ENCODE data around the gene ARHGAP26. TPM values are rescaled to one million over a fixed set of nuclear protein-coding genes. Genes with fewer than 3 reads are reported as not detected.

Gene ARHGAP26
- total RNA-seq, 1 experiment from 2014 or later, result 34.5 TPM

DNA sequence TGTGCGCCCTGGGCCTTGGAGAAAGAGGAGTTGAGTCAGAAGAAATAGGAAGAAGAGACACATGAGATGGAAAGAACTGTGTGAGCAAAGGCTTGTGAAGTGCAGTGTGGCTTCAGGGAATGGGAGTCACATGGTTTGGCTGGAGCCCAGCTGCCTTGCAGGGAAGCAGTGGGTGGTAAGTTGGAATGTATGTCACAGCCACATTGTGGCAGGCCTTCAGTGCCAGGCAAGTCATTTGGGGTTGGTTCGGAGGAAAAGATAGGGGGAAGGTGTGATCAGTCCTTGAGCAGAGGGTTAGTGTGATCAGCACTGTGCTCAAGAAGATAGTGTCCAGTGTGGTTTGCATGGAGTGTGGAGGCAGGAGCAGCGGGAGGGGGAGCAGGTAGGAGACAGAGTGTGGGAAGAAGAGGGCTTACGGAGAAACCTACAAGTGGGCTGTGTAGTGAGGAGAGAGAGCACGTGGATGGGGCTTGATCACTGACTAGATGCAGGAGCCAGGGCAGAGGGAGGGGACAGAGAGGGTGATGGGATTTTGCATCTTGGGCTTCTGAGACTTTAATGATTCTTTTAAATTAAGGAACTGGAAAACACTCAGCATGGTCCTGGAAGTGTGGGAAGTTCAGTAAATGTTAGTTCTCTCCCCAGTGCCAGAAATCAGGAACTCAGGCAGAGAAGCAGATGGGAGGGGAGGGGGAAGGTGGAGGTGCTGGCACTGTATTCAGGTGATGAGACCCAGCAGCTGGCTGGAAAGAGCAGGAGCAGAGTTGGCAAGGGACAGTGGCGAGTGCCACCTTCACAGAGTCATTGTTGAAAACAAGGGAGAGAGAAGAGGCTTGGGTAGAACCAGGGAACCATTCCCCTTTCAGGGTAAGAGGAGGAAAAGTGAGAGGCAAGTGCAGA lies 46.6 kb downstream of the ARHGAP26 start:
- ATAC-seq, result peak; percentile 54
- Histone ChIP-seq H3K4me1 (ENCODE audit: control insufficient read depth in 1 of 2, insufficient read depth in 2 of 2, low read length in 2 of 2) (peaks cover 71 to 74% of the 10 kb centered on the region in 2 experiments), H3K9me2 (ENCODE audit: insufficient read depth) (no peaks in the 10 kb centered on the region), H3K79me2 (ENCODE audit: insufficient read depth, low read length) (peaks cover 14% of the 10 kb centered on the region; the same call in 1 of the 2 replicates), H4K20me1 (ENCODE audit: insufficient read depth) (no peaks in the 10 kb centered on the region), H3K9ac (ENCODE audit: low read length) (peak overlapping the region; percentile 9; the same call in 1 of the 2 replicates), H3K4me2 (ENCODE audit: low read length) (peak overlapping the region; percentile 84), H3K27me3 (ENCODE audit: insufficient read depth, low read length) (no peaks in the 10 kb centered on the region), H2AFZ (ENCODE audit: low read depth, low read length, poor library complexity, severe bottlenecking) (no peak overlapping the region), H3K36me3 (ENCODE audit: control insufficient read depth in 1 of 2, insufficient read depth in 2 of 2, low read length in 2 of 2) (no peaks in the 10 kb centered on the region), H3K4me3 (replicated peaks in 1 of 2; ENCODE audit: low read depth in 1 of 2, low read length in 2 of 2) (peak overlapping the region in 1 of 2 experiments; percentile 17; a peak in 2 of 4 replicates), H3K27ac (ENCODE audit: low read depth, low read length) (peak overlapping the region; percentile 89), H3K9me3 (ENCODE audit: control insufficient read depth in 1 of 2, insufficient read depth in 1 of 2, low read depth in 1 of 2, low read length in 2 of 2) (no peaks in the 10 kb centered on the region)
- CTCF ChIA-PET, result no interaction called here
- intact Hi-C loops (cut with micrococcal nuclease), result no loop called here
- TF ChIP-seq CBX3 (IDR thresholded peaks at IDR 0.05; ENCODE audit: low read depth) (no peak), RAD21 (IDR thresholded peaks at IDR 0.05; ENCODE audit: low read depth) (no peak), CEBPB (IDR thresholded peaks at IDR 0.05; ENCODE audit: low read depth) (no peak), FOSL1 (IDR thresholded peaks at IDR 0.05; ENCODE audit: low read depth) (no peak), ATF3 (IDR thresholded peaks at IDR 0.05) (no peak), ZBTB33 (IDR thresholded peaks at IDR 0.05; ENCODE audit: extremely low read depth, insufficient replicate concordance, low read length) (no peak), EZH2phosphoT487 (IDR thresholded peaks at IDR 0.05; ENCODE audit: borderline replicate concordance) (no peak), YY1 (IDR thresholded peaks at IDR 0.05; ENCODE audit: extremely low read depth, insufficient replicate concordance, low read depth, low read length) (no peak), ZFX (IDR thresholded peaks at IDR 0.05) (no peak), SRF (IDR thresholded peaks at IDR 0.05; ENCODE audit: low read depth) (no peak)
- TF ChIP-seq, protein P1, sequence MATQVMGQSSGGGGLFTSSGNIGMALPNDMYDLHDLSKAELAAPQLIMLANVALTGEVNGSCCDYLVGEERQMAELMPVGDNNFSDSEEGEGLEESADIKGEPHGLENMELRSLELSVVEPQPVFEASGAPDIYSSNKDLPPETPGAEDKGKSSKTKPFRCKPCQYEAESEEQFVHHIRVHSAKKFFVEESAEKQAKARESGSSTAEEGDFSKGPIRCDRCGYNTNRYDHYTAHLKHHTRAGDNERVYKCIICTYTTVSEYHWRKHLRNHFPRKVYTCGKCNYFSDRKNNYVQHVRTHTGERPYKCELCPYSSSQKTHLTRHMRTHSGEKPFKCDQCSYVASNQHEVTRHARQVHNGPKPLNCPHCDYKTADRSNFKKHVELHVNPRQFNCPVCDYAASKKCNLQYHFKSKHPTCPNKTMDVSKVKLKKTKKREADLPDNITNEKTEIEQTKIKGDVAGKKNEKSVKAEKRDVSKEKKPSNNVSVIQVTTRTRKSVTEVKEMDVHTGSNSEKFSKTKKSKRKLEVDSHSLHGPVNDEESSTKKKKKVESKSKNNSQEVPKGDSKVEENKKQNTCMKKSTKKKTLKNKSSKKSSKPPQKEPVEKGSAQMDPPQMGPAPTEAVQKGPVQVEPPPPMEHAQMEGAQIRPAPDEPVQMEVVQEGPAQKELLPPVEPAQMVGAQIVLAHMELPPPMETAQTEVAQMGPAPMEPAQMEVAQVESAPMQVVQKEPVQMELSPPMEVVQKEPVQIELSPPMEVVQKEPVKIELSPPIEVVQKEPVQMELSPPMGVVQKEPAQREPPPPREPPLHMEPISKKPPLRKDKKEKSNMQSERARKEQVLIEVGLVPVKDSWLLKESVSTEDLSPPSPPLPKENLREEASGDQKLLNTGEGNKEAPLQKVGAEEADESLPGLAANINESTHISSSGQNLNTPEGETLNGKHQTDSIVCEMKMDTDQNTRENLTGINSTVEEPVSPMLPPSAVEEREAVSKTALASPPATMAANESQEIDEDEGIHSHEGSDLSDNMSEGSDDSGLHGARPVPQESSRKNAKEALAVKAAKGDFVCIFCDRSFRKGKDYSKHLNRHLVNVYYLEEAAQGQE (IDR thresholded peaks at IDR 0.05; ENCODE audit: low read depth), result no peak
- RAD21 ChIA-PET (ENCODE audit: low non-redundant PET in 1 of 2, low total read pairs in 2 of 2, uncharacterized antibody in 2 of 2, unreplicated experiment in 2 of 2), result no interaction called here
- POLR2A ChIA-PET, result no interaction called here
- no TSS peak for BruUV-seq (replicated peaks)
- DNase-seq (ENCODE audit: low read depth, low spot score), result no peak
